Fibroblast of lung (primary cell): ENCODE measurements around the gene DDX49.

Source experiments
- CTCF ChIP-seq, 2 donors: IDR thresholded peaks in 1 of 2; conservative IDR thresholded peaks in 1 of 2; 1 replicate in 1 of 2; 2 replicates in 1 of 2; pipeline ENCODE4 v1.5.1; 2011 to 2012; ENCODE audit warnings: low read length in 2 of 2, control low read depth in 1 of 2, inconsistent platforms in 1 of 2, low read depth in 1 of 2, mild to moderate bottlenecking in 1 of 2
- EZH2 ChIP-seq: IDR thresholded peaks from 2 replicates; pipeline ENCODE4 v1.5.1; 2012; ENCODE audit warnings: low read length, control low read depth, mild to moderate bottlenecking; ENCODE audit errors: missing control alignments

GRCh38 chr19:18886972-18887371 lies 32.5 kb upstream of the DDX49 start:
- TF ChIP-seq CTCF (conservative IDR thresholded peaks at IDR 0.05 in 1 of 2, IDR thresholded peaks at IDR 0.05 in 1 of 2; ENCODE audit: low read depth in 1 of 2, low read length in 2 of 2) (no peak), EZH2 (no peak)
